GM12892 (cell line): ENCODE data around the gene FBXW8.

Experiments
- POLR2A ChIP-seq: IDR thresholded peaks from 2 replicates; pipeline ENCODE4 v1.6.1; 2011; ENCODE audit warnings: low read depth, low read length, control low read depth
- POLR2AphosphoS5 ChIP-seq: IDR thresholded peaks from 2 replicates; pipeline ENCODE4 v1.6.1; 2011; ENCODE audit warnings: low read depth, low read length, control low read depth

- TF ChIP-seq POLR2A (no peak), POLR2AphosphoS5 (no peak)
Observed at GRCh38 chr12:116903818-116904217, 6.9 kb upstream of the FBXW8 start.
